ENCODE measurements around the gene S100A12. TPM values are rescaled to one million over a fixed set of nuclear protein-coding genes. Genes with fewer than 3 reads are reported as not detected.

S100A12 gene
- total and polyA plus RNA-seq, 9 of the 15 experiments (the other 6 are each of a cell fraction or from before 2014, with no cell fraction given) = not detected

GRCh38 chr1:153371231-153371630 lies 4.2 kb downstream of the S100A12 start:
- Histone ChIP-seq H4K20me1 (replicated peaks; ENCODE audit: control insufficient read depth, insufficient read depth, low read length) (no peaks in the 10 kb centered on the region), H3K79me2 (ENCODE audit: control insufficient read depth, insufficient read depth, low read length) (no peaks in the 10 kb centered on the region), H3K9ac (ENCODE audit: insufficient read depth in 1 of 2, low read depth in 2 of 2, low read length in 2 of 2) (no peak overlapping the region), H3K9me1 (ENCODE audit: control insufficient read depth, insufficient read depth, low read length) (no peaks in the 10 kb centered on the region), H3K4me3 (no peak overlapping the region), H2AFZ (ENCODE audit: low read depth, low read length) (no peak overlapping the region), H3K27me3 (ENCODE audit: control insufficient read depth in 2 of 2, insufficient read depth in 2 of 2, low read length in 2 of 2) (peaks cover 0 to 27% of the 10 kb centered on the region in 2 experiments; a peak in 4 of 5 replicates), H3K4me1 (replicated peaks in 1 of 2; ENCODE audit: control insufficient read depth in 2 of 2, insufficient read depth in 2 of 2, low read length in 2 of 2) (no peaks in the 10 kb centered on the region), H3K9me3 (replicated peaks; ENCODE audit: control insufficient read depth, insufficient read depth, low read depth, low read length) (no peaks in the 10 kb centered on the region), H3K4me2 (ENCODE audit: insufficient read depth, low read length) (no peak overlapping the region), H3K27ac (ENCODE audit: extremely low read depth, low read depth, low read length) (no peak overlapping the region), H3K36me3 (ENCODE audit: control insufficient read depth, insufficient read depth, low read length) (no peaks in the 10 kb centered on the region)
- BruUV-seq (replicated peaks) = no TSS peak
- DNase-seq (ENCODE audit: extremely low read depth in 1 of 4, low spot score in 3 of 4) (no peak), ATAC-seq (no peak), FAIRE-seq (no peak)
- POLR2A ChIA-PET = no interaction called here
- in situ Hi-C loops (cut with MboI) (no loop called here), intact Hi-C loops (cut with micrococcal nuclease) (no loop called here)
- 5% methylated on average over 1 of the region's 1 CpG for WGBS (ENCODE audit: insufficient coverage, low coverage, missing lambda C conversion rate)
- CTCF ChIA-PET (ENCODE audit: low intra/inter-chr PET ratio) = no interaction called here
- TF ChIP-seq HNRNPK (IDR thresholded peaks at IDR 0.05; ENCODE audit: low read depth, low read length, poor library complexity, severe bottlenecking) = no peak
- TF ChIP-seq POLR2B (IDR thresholded peaks at IDR 0.05; ENCODE audit: low read depth, partially characterized antibody) = no peak
- TF ChIP-seq TRIM24 (IDR thresholded peaks at IDR 0.05) = no peak
- no peak for TF ChIP-seq ZNF24 (IDR thresholded peaks at IDR 0.05)

- H3K36me3 ChIP-seq (ENCODE audit: control insufficient read depth, insufficient read depth, low read length) = no peaks in the 10 kb centered on the region
- peaks cover 3 to 30% of the 10 kb centered on the region in 2 experiments; a peak in 4 of 5 replicates for H3K27me3 ChIP-seq (ENCODE audit: control insufficient read depth in 2 of 2, insufficient read depth in 2 of 2, low read length in 2 of 2)
- H4K20me1 ChIP-seq (replicated peaks; ENCODE audit: control insufficient read depth, insufficient read depth, low read length) = no peaks in the 10 kb centered on the region
- no peaks in the 10 kb centered on the region for H3K79me2 ChIP-seq (ENCODE audit: control insufficient read depth, insufficient read depth, low read length)
- DNase-seq (ENCODE audit: extremely low read depth in 1 of 4, low spot score in 3 of 4) (no peak), FAIRE-seq (peak; percentile 44), ATAC-seq (no peak)
- no peak overlapping the region for H3K4me3 ChIP-seq
- H3K4me1 ChIP-seq (replicated peaks in 1 of 2; ENCODE audit: control insufficient read depth in 2 of 2, insufficient read depth in 2 of 2, low read length in 2 of 2) = no peaks in the 10 kb centered on the region
- CTCF ChIA-PET (ENCODE audit: low intra/inter-chr PET ratio) = no interaction called here
- intact Hi-C loops (cut with micrococcal nuclease) (no loop called here), in situ Hi-C loops (cut with MboI) (no loop called here)
- no peak overlapping the region for H3K27ac ChIP-seq (ENCODE audit: extremely low read depth, low read depth, low read length)
- no peak overlapping the region for H3K9ac ChIP-seq (ENCODE audit: insufficient read depth in 1 of 2, low read depth in 2 of 2, low read length in 2 of 2)
- no TSS peak for BruUV-seq (replicated peaks)
- no peak overlapping the region for H2AFZ ChIP-seq (ENCODE audit: low read depth, low read length)
- POLR2A ChIA-PET = no interaction called here
- no peaks in the 10 kb centered on the region for H3K9me1 ChIP-seq (ENCODE audit: control insufficient read depth, insufficient read depth, low read length)
- no peak overlapping the region for H3K4me2 ChIP-seq (ENCODE audit: insufficient read depth, low read length)
- H3K9me3 ChIP-seq (replicated peaks; ENCODE audit: control insufficient read depth, insufficient read depth, low read depth, low read length) = no peaks in the 10 kb centered on the region
- 0% methylated on average over 3 of the region's 3 CpGs for WGBS (ENCODE audit: insufficient coverage, low coverage, missing lambda C conversion rate)
- no peak for TF ChIP-seq SMC3 (conservative IDR thresholded peaks at IDR 0.05; ENCODE audit: insufficient read depth, low read depth, low read length)
- no peak for TF ChIP-seq ZBTB8A (IDR thresholded peaks at IDR 0.05; ENCODE audit: partially characterized antibody)
- TF ChIP-seq NFIC (IDR thresholded peaks at IDR 0.05) = no peak
- no peak for TF ChIP-seq HNRNPH1 (optimal IDR thresholded peaks at IDR 0.05; ENCODE audit: low read depth, low read length)
- TF ChIP-seq HOXB6 (CRISPR knock-in tag; IDR thresholded peaks at IDR 0.05; ENCODE audit: borderline replicate concordance) = no peak
- no peak for TF ChIP-seq HLTF (IDR thresholded peaks at IDR 0.05)
- no peak for TF ChIP-seq ZNF740 (CRISPR knock-in tag; IDR thresholded peaks at IDR 0.05)
- TF ChIP-seq ZNF740 (tag; IDR thresholded peaks at IDR 0.05) = no peak
- TF ChIP-seq TEAD4 (IDR thresholded peaks at IDR 0.05; ENCODE audit: low read length) = no peak
- TF ChIP-seq TEAD4 (CRISPR knock-in tag; IDR thresholded peaks at IDR 0.05; ENCODE audit: borderline replicate concordance) = no peak
- no peak for TF ChIP-seq NR4A1 (CRISPR knock-in tag; IDR thresholded peaks at IDR 0.05)
- no peak for TF ChIP-seq NR4A1 (tag; IDR thresholded peaks at IDR 0.05)
Measured at GRCh38 chr1:153370146-153370545, 5.3 kb downstream of the S100A12 start.
